ENCODE measurements around the gene GDF2.

The GDF2 gene

GRCh38 chr10:47332946-47333345 is 10.7 kb downstream of the GDF2 start:
- DNase-seq (ENCODE audit: low spot score) = no peak

GRCh38 chr10:47333532-47333931 is 11.3 kb downstream of the GDF2 start:
- no peak for DNase-seq (ENCODE audit: low spot score)

DNA sequence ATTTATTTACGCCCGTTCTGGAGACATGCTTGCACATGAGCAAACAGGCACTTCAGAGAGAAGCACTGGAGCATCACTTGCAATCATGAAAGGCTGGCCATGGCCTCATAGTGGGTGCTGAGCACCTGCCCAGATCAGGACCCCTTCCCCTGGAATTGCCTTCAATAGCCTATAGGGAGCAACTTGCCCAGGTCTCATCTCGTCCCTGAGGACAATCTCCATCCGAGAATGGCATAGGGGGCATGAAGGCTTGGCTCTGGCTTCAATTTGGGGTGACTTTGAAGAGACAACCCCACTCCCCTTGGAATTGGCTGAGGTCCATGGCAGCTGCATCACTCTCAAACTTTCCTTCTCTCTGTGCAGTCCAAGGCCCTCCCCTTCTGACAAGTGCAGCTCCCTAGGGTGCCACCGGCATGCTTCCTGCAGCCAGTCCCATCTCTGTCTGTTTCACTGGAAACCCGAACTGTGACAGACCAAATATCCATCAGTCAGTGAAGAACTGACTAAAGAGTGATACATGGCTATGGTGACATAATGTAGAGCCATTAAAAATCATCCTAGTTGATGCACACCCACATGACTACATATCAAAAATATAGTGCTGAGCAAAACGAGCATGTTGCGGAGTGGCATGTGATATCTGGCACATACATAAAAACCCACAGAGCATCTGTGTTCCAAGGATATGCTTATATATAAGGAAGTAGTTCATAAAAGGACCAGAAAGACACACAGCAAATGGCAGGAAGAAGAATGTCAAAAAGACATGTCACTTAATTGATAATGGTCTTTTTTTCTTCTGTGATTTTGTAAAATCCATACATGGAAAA is 12.4 kb downstream of the GDF2 start:
- no peak for DNase-seq (ENCODE audit: low spot score)

- DNase-seq (ENCODE audit: low spot score) = no peak
Measured at GRCh38 chr10:47335906-47336305, 13.7 kb downstream of the GDF2 start.

- DNase-seq (ENCODE audit: low spot score) = no peak
Measured at GRCh38 chr10:47336387-47337134, 14.3 kb downstream of the GDF2 start.

DNA sequence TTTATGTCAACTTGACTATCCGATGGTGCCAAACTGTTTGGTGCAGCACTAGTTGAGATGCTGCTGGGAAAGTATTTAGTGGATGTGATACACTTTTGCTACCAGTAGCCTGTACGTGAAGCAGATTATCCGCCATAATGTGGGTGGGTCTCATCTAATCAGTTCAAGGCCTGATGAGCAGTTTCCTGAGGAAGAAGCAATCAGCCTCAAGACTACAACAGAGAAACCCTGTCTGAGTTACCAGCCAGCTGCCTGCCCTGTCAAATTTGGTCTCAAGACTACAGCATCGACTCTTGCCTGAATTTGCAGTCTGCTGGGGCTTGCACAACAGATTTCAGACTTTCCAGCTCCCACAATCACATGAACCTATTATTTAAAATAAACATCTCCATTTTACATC is 15.1 kb downstream of the GDF2 start:
- DNase-seq (ENCODE audit: low spot score) = no peak

DNA sequence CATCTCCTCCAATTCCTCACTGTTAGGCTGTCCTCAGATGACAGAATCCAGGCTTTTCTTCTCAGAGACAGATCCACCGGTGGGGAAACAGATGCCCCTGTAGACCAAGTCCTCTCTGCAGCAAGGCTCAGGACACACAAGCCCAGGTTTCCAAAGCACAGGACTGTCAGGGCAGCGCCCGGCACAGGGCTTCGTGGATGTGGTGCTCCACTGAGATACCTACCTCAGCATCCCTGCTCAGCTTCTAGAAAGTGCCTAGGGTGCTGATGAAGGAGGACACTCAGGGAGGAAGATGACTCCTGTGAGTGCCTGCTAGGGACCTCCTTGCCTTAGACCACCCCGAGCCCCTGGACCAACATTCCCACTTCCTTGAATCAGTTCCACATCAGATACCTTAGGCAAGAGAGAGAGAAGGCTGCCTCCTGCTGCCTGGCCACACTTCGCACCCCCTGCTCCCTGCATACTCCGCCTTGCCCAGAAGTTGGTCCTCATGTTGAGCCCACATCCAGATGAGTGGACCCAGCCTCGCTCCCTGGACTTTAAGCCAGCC is 17.0 kb downstream of the GDF2 start:
- DNase-seq (ENCODE audit: low spot score) = no peak

GRCh38 chr10:47339759-47340607 is 17.7 kb downstream of the GDF2 start:
- no peak for DNase-seq (ENCODE audit: low spot score)

DNA sequence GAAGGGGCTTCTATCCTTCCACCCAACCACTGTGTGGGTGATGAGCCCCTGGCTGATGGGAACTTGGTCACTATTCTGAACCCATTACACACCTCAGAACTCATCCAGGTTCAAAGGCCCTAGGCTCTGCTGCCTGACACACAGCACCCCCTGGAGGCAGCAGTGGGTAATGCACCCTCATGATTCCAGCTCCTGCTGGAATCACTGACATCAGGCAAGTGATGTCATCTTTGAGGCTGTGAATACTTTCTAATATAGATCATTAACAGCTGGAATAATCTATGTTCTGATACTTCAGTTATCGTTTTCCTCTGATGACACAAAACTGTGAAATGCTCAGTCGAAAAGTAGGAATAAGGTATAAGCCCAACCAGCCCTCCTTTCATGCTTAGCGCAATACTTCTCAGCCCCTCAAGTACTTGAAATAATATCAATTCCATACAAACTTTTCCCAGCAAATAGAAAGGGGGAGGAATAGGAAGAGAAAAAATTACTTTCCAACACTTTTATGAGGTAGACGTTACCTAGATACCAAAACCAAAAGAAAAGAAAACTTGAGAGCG is 18.4 kb downstream of the GDF2 start:
- peak; percentile 83 for DNase-seq (ENCODE audit: low spot score)

DNA sequence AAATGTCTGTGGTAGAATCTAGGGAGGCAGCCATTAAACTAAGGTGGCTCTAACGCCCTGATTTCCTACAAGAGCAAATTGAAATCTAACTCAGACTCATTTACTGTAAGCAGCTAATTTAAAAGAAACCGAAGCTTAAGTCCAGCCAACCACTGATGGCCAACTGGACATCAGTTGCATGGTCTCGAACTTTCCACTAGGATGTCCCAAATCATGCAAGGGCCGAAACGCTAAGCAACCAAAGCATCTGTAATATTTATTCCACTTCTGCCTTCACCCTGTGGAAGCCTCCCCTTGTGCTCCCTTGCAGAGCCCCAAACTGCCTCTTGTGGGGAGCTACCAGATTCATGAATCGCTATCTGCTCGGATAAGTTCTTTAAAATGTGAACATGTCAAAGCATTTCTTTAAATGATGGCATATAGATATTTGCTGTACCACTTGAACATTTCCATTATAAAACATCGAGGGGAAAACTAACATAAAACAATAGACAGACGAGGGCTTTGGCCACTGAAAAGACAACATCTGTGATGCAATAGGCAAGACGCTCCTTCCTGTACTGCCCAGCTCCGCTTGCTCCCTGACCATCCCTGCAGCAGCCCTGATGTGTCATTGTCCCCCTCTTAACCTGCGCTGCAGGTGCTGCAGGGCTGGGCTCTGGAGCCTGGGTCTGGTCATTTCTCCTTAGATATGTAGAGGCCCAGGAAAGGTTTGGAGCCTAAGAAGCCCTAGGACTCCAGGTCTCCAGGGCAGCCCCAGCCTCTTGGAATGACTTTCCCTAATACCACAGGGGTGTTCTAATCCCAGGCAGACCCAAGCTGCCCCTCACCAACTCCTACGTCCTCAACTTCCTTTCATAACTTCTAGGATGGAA is 23.0 kb downstream of the GDF2 start:
- DNase-seq (ENCODE audit: low spot score) = no peak

- DNase-seq (ENCODE audit: low spot score) = no peak
Measured at GRCh38 chr10:47346581-47347302, 24.5 kb downstream of the GDF2 start.

DNA sequence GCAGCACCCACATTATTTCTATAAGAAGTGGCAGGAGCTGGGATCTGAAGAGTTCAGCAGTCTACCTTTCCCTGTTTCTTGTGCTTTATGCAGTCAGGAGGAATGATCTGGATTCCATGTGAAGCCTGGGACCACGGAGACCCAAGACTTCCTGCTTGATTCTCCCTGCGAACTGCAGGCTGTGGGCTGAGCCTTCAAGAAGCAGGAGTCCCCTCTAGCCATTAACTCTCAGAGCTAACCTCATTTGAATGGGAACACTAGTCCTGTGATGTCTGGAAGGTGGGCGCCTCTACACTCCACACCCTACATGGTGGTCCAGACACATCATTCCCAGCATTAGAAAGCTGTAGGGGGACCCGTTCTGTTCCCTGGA is 25.0 kb downstream of the GDF2 start:
- no peak for DNase-seq (ENCODE audit: low spot score)

- DNase-seq (ENCODE audit: low spot score) = no peak
Measured at GRCh38 chr10:47348138-47348651, 25.9 kb downstream of the GDF2 start, which contains the start of gene RBP3. TSS of gene RBP3 (plus strand) at chr10:47348363. CDS start at chr10:47348485, 122 bp downstream.

GRCh38 chr10:47348661-47349470 is 26.6 kb downstream of the GDF2 start:
- DNase-seq (ENCODE audit: low spot score) = no peak

DNA sequence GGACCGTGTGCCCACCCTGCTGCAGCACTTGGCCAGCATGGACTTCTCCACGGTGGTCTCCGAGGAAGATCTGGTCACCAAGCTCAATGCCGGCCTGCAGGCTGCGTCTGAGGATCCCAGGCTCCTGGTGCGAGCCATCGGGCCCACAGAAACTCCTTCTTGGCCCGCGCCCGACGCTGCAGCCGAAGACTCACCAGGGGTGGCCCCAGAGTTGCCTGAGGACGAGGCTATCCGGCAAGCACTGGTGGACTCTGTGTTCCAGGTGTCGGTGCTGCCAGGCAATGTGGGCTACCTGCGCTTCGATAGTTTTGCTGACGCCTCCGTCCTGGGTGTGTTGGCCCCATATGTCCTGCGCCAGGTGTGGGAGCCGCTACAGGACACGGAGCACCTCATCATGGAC is 27.3 kb downstream of the GDF2 start:
- no peak for DNase-seq (ENCODE audit: low spot score)

GRCh38 chr10:47349941-47350371 is 27.7 kb downstream of the GDF2 start:
- no peak for DNase-seq (ENCODE audit: low spot score)

- no peak for DNase-seq (ENCODE audit: low spot score)
Measured at GRCh38 chr10:47350671-47351640, 28.7 kb downstream of the GDF2 start.

All from ecto neural progenitor cell (in vitro differentiated cells).